Measurements from ENCODE around the gene CCL28.

The CCL28 gene

DNA sequence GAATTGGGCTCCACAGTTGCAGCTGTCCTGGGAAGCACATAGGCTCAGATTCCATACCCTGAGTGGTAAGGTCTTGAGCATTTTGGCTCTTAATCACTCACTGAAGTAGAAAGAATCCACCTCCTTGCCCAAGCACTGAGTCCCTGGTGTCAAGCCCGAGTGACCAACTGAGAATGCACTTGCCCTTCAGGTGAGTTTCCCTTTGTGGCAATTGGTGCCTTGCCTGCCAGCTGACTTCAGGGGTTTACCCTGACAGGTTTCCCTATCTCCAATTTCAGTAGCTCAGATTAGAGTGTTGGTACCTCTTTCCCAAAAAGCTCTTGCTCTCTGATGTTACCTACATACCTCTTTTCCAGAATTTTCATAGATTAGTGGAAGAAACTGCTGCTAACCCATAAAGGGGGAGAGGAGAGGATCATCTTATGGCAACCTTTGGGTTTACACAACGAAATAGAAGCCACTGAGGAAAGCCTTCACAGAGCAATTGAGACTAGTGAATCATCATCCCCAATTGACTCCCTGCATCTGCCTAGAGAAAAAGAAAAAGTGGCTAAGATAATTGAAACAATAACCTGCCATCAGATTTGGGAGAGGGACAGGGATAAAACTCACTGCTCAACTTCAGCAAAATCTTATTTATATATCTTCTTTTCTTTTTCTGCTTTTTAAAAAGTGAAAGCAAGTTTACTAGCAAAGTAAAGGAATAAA lies 48.6 kb downstream of the CCL28 start:
- ChIA-PET CTCF (no interaction called here), POLR2A (no interaction called here)
- DNase-seq (ENCODE audit: extremely low spot score): no peak
- TF ChIP-seq FOXM1 (IDR thresholded peaks at IDR 0.05; ENCODE audit: borderline replicate concordance): no peak
- TF ChIP-seq SUZ12 (IDR thresholded peaks at IDR 0.05): no peak
- TF ChIP-seq SP1 (IDR thresholded peaks at IDR 0.05): no peak
- no peak for TF ChIP-seq LEF1 (IDR thresholded peaks at IDR 0.05; ENCODE audit: borderline replicate concordance)
- TF ChIP-seq FOXK2 (IDR thresholded peaks at IDR 0.05): no peak
- no peak for TF ChIP-seq CTBP1 (IDR thresholded peaks at IDR 0.05; ENCODE audit: borderline replicate concordance)
- no peak for TF ChIP-seq NFRKB (IDR thresholded peaks at IDR 0.05)
- TF ChIP-seq BHLHE40 (IDR thresholded peaks at IDR 0.05; ENCODE audit: borderline replicate concordance): no peak
- no peak for TF ChIP-seq ZNF384 (IDR thresholded peaks at IDR 0.05)
- TF ChIP-seq, protein P1, sequence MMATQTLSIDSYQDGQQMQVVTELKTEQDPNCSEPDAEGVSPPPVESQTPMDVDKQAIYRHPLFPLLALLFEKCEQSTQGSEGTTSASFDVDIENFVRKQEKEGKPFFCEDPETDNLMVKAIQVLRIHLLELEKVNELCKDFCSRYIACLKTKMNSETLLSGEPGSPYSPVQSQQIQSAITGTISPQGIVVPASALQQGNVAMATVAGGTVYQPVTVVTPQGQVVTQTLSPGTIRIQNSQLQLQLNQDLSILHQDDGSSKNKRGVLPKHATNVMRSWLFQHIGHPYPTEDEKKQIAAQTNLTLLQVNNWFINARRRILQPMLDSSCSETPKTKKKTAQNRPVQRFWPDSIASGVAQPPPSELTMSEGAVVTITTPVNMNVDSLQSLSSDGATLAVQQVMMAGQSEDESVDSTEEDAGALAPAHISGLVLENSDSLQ (IDR thresholded peaks at IDR 0.05): no peak
- TF ChIP-seq TARDBP (IDR thresholded peaks at IDR 0.05): no peak
- no peak for TF ChIP-seq ARNT (IDR thresholded peaks at IDR 0.05)
- no peak for TF ChIP-seq L3MBTL2 (conservative IDR thresholded peaks at IDR 0.05)
- no peak for TF ChIP-seq HDGF (IDR thresholded peaks at IDR 0.05; ENCODE audit: borderline replicate concordance)
- TF ChIP-seq FOXA1 (IDR thresholded peaks at IDR 0.05): no peak
- no peak for TF ChIP-seq ELF4 (IDR thresholded peaks at IDR 0.05)

DNA sequence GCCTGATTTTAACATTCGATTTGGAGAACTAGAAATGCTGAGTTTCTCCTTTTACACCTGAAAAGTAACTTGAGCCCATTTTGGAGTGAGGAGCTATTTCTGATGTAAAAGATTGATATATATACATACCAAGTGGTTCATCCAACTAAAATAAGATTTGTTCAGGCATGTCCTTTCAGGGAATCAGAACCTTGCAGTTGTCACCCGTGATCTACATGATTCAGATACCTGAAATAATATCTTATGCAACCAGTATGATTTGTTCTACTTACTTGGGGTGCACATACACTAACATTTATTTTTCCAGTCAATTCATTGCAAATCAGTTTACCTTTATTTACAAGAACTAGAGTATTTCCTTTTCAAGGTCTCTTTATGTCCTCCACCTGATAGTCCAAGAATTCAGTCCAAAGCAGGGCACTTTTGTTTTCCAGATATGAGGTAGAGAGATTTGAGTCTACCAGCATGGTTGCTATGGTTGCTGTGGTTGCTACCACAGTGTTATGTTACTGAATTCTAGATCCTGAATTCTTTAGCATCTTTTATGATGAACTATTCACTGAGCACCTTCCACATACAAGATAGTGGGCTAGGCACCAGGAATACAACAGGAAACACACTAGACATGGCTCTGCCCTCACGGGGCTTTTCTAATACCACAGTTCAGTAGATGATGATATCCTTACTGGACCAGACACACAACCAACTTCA lies 49.3 kb downstream of the CCL28 start:
- CTCF ChIA-PET: no interaction called here
- POLR2A ChIA-PET: no interaction called here
- DNase-seq (ENCODE audit: extremely low spot score): no peak
- no peak for TF ChIP-seq SP1 (IDR thresholded peaks at IDR 0.05)
- TF ChIP-seq BHLHE40 (IDR thresholded peaks at IDR 0.05; ENCODE audit: borderline replicate concordance): no peak
- TF ChIP-seq NFRKB (IDR thresholded peaks at IDR 0.05): no peak
- TF ChIP-seq, protein P1 (IDR thresholded peaks at IDR 0.05): no peak
- TF ChIP-seq FOXA1 (IDR thresholded peaks at IDR 0.05): no peak
- TF ChIP-seq LEF1 (IDR thresholded peaks at IDR 0.05; ENCODE audit: borderline replicate concordance): no peak
- no peak for TF ChIP-seq ZNF384 (IDR thresholded peaks at IDR 0.05)
- no peak for TF ChIP-seq ARNT (IDR thresholded peaks at IDR 0.05)
- no peak for TF ChIP-seq ELF4 (IDR thresholded peaks at IDR 0.05)
- no peak for TF ChIP-seq TARDBP (IDR thresholded peaks at IDR 0.05)
- no peak for TF ChIP-seq L3MBTL2 (conservative IDR thresholded peaks at IDR 0.05)
- no peak for TF ChIP-seq FOXM1 (IDR thresholded peaks at IDR 0.05; ENCODE audit: borderline replicate concordance)
- TF ChIP-seq SUZ12 (IDR thresholded peaks at IDR 0.05): no peak
- TF ChIP-seq CTBP1 (IDR thresholded peaks at IDR 0.05; ENCODE audit: borderline replicate concordance): no peak
- no peak for TF ChIP-seq HDGF (IDR thresholded peaks at IDR 0.05; ENCODE audit: borderline replicate concordance)
- no peak for TF ChIP-seq FOXK2 (IDR thresholded peaks at IDR 0.05)

DNA sequence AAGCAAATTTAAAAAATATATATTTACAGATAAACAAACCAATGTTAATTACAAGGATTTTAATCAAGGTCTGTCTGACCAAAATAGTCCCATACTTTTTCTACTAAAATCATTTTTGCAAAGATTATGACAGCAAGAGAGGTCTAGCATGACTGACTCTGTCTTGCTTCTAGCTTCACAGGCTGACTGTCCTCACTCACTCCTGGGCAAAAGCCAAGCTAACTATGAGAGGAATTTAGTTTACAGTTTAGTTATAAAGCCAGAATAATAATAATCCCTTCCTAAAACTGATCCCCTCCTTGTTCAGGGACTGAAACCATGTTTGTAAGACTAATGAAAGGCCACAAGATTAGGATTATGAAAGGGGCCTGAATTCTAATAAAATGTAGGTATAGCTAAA lies 53.5 kb downstream of the CCL28 start:
- no peak for DNase-seq (ENCODE audit: extremely low spot score)
- TF ChIP-seq FOXA1 (IDR thresholded peaks at IDR 0.05) (no peak), CTBP1 (IDR thresholded peaks at IDR 0.05; ENCODE audit: borderline replicate concordance) (no peak), ELF4 (IDR thresholded peaks at IDR 0.05) (no peak), L3MBTL2 (conservative IDR thresholded peaks at IDR 0.05) (no peak), HDGF (IDR thresholded peaks at IDR 0.05; ENCODE audit: borderline replicate concordance) (no peak), ZNF384 (IDR thresholded peaks at IDR 0.05) (no peak), LEF1 (IDR thresholded peaks at IDR 0.05; ENCODE audit: borderline replicate concordance) (no peak), BHLHE40 (IDR thresholded peaks at IDR 0.05; ENCODE audit: borderline replicate concordance) (no peak), SUZ12 (IDR thresholded peaks at IDR 0.05) (no peak), FOXM1 (IDR thresholded peaks at IDR 0.05; ENCODE audit: borderline replicate concordance) (no peak), TARDBP (IDR thresholded peaks at IDR 0.05) (no peak), ARNT (IDR thresholded peaks at IDR 0.05) (no peak), FOXK2 (IDR thresholded peaks at IDR 0.05) (no peak), NFRKB (IDR thresholded peaks at IDR 0.05) (no peak)
- POLR2A ChIA-PET: no interaction called here
- CTCF ChIA-PET: no interaction called here

DNA sequence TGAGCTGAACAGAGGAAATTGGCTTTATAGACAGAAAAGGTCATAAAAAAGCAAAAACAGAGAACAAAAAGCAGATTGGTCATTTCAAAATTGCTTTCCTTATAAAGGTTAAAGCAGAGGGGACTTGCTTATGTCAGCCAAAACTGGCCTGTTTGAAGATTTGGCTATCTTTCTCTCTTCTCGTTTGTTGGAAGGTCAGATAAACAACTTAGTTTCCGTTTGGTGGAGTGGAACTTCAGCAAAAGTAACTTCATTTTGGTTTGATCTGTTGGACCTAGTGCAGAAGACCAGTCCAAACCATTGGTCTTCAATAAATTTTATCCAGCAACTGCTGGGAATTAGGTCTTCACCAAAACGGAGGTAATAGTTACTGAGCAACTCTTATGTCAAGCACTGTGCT lies 53.9 kb downstream of the CCL28 start:
- TF ChIP-seq LEF1 (IDR thresholded peaks at IDR 0.05; ENCODE audit: borderline replicate concordance): no peak
- TF ChIP-seq CTBP1 (IDR thresholded peaks at IDR 0.05; ENCODE audit: borderline replicate concordance): no peak
- TF ChIP-seq HDGF (IDR thresholded peaks at IDR 0.05; ENCODE audit: borderline replicate concordance): no peak
- TF ChIP-seq, protein P1 (IDR thresholded peaks at IDR 0.05): no peak
- TF ChIP-seq ARNT (IDR thresholded peaks at IDR 0.05): no peak
- no peak for TF ChIP-seq NFRKB (IDR thresholded peaks at IDR 0.05)
- TF ChIP-seq ZNF384 (IDR thresholded peaks at IDR 0.05): no peak
- TF ChIP-seq BHLHE40 (IDR thresholded peaks at IDR 0.05; ENCODE audit: borderline replicate concordance): no peak
- no peak for TF ChIP-seq TARDBP (IDR thresholded peaks at IDR 0.05)
- no peak for TF ChIP-seq SP1 (IDR thresholded peaks at IDR 0.05)
- no peak for TF ChIP-seq SUZ12 (IDR thresholded peaks at IDR 0.05)
- TF ChIP-seq FOXA1 (IDR thresholded peaks at IDR 0.05): no peak
- no peak for TF ChIP-seq FOXK2 (IDR thresholded peaks at IDR 0.05)
- no peak for TF ChIP-seq ELF4 (IDR thresholded peaks at IDR 0.05)
- no peak for TF ChIP-seq FOXM1 (IDR thresholded peaks at IDR 0.05; ENCODE audit: borderline replicate concordance)
- no peak for TF ChIP-seq L3MBTL2 (conservative IDR thresholded peaks at IDR 0.05)
- ChIA-PET POLR2A (no interaction called here), CTCF (no interaction called here)
- DNase-seq (ENCODE audit: extremely low spot score): no peak

DNA sequence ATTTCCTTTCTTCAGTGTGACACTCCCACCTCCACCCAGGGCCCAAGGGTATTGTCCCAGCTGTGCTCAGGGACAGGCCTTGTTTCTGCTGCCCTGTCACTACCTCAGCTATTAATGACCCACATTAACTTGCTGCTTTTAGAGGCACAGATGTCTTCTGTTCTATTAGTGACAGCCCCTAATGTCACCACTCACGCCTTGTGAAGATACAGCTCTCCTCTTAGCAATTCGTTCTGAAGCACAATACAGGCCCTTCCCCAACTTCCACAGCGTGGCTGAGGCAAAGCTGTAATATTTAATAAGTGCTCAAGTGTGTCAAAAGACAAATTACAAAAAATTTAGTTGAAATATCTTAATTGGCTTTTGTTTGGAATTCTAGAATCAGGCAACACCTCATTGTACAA lies 54.3 kb downstream of the CCL28 start:
- POLR2A ChIA-PET: no interaction called here
- TF ChIP-seq ELF4 (IDR thresholded peaks at IDR 0.05): no peak
- no peak for TF ChIP-seq SP1 (IDR thresholded peaks at IDR 0.05)
- TF ChIP-seq BHLHE40 (IDR thresholded peaks at IDR 0.05; ENCODE audit: borderline replicate concordance): no peak
- no peak for TF ChIP-seq CTBP1 (IDR thresholded peaks at IDR 0.05; ENCODE audit: borderline replicate concordance)
- TF ChIP-seq LEF1 (IDR thresholded peaks at IDR 0.05; ENCODE audit: borderline replicate concordance): no peak
- TF ChIP-seq, protein P1 (IDR thresholded peaks at IDR 0.05): no peak
- no peak for TF ChIP-seq SUZ12 (IDR thresholded peaks at IDR 0.05)
- TF ChIP-seq ARNT (IDR thresholded peaks at IDR 0.05): no peak
- TF ChIP-seq FOXK2 (IDR thresholded peaks at IDR 0.05): no peak
- no peak for TF ChIP-seq FOXM1 (IDR thresholded peaks at IDR 0.05; ENCODE audit: borderline replicate concordance)
- no peak for TF ChIP-seq TARDBP (IDR thresholded peaks at IDR 0.05)
- no peak for TF ChIP-seq L3MBTL2 (conservative IDR thresholded peaks at IDR 0.05)
- no peak for TF ChIP-seq HDGF (IDR thresholded peaks at IDR 0.05; ENCODE audit: borderline replicate concordance)
- no peak for TF ChIP-seq ZNF384 (IDR thresholded peaks at IDR 0.05)
- no peak for TF ChIP-seq FOXA1 (IDR thresholded peaks at IDR 0.05)
- no peak for DNase-seq (ENCODE audit: extremely low spot score)
- CTCF ChIA-PET: no interaction called here
